ENCODE measurements around the gene FBXL4.

FBXL4 gene

GRCh38 chr6:98838975-98839374 lies 108.8 kb downstream of the FBXL4 start:
- no peak for DNase-seq (ENCODE audit: low read depth)

GRCh38 chr6:98838032-98838431 lies 109.7 kb downstream of the FBXL4 start:
- DNase-seq (ENCODE audit: low read depth): no peak

GRCh38 chr6:98836962-98837944 lies 110.5 kb downstream of the FBXL4 start:
- DNase-seq (ENCODE audit: low read depth): no peak

- DNase-seq (ENCODE audit: low read depth): no peak
Observed at GRCh38 chr6:98836025-98836961, 111.5 kb downstream of the FBXL4 start.

- DNase-seq (ENCODE audit: low read depth): no peak
Observed at GRCh38 chr6:98835149-98836024, 112.4 kb downstream of the FBXL4 start.

- peak; percentile 86 for DNase-seq (ENCODE audit: low read depth)
Observed at GRCh38 chr6:98834060-98835031, 113.4 kb downstream of the FBXL4 start, which contains the start of gene POU3F2. TSS of gene POU3F2 (plus strand) at chr6:98834574. CDS start at chr6:98834874, 300 bp downstream.

- peak; percentile 17 for DNase-seq (ENCODE audit: low read depth)
Observed at GRCh38 chr6:98833307-98834059, 114.3 kb downstream of the FBXL4 start.

- DNase-seq (ENCODE audit: low read depth): peak; percentile 15
Observed at GRCh38 chr6:98833057-98833306, 114.8 kb downstream of the FBXL4 start.

- DNase-seq (ENCODE audit: low read depth): peak; percentile 65
Observed at GRCh38 chr6:98832284-98833056, 115.3 kb downstream of the FBXL4 start.

- DNase-seq (ENCODE audit: low read depth): no peak
Observed at GRCh38 chr6:98831959-98832283, 115.8 kb downstream of the FBXL4 start.

GRCh38 chr6:98831057-98831958 lies 116.4 kb downstream of the FBXL4 start:
- DNase-seq (ENCODE audit: low read depth): no peak

GRCh38 chr6:98830146-98830545 lies 117.6 kb downstream of the FBXL4 start:
- no peak for DNase-seq (ENCODE audit: low read depth)

- no peak for DNase-seq (ENCODE audit: low read depth)
Observed at GRCh38 chr6:98828941-98829411, 118.8 kb downstream of the FBXL4 start.

- no peak for DNase-seq (ENCODE audit: low read depth)
Observed at GRCh38 chr6:98828211-98828788, 119.4 kb downstream of the FBXL4 start.

- no peak for DNase-seq (ENCODE audit: low read depth)
Observed at GRCh38 chr6:98827295-98828159, 120.2 kb downstream of the FBXL4 start.

GRCh38 chr6:98825600-98826230 lies 122.0 kb downstream of the FBXL4 start:
- no peak for DNase-seq (ENCODE audit: low read depth)
